Stimulated activated CD4-positive, alpha-beta T cell treated with anti-CD3 and anti-CD28 coated beads, TNF-alpha, amount 100 ng/mL, for 4 hours (primary cell): ENCODE measurements around the gene SAPCD2.

Experiments used
- DNase-seq, 3 experiments: peaks; one replicate each; pipeline ENCODE4 v3.0.0-alpha.2; 2020; ENCODE audit warnings: low read depth in 3 of 3

The SAPCD2 gene

DNA sequence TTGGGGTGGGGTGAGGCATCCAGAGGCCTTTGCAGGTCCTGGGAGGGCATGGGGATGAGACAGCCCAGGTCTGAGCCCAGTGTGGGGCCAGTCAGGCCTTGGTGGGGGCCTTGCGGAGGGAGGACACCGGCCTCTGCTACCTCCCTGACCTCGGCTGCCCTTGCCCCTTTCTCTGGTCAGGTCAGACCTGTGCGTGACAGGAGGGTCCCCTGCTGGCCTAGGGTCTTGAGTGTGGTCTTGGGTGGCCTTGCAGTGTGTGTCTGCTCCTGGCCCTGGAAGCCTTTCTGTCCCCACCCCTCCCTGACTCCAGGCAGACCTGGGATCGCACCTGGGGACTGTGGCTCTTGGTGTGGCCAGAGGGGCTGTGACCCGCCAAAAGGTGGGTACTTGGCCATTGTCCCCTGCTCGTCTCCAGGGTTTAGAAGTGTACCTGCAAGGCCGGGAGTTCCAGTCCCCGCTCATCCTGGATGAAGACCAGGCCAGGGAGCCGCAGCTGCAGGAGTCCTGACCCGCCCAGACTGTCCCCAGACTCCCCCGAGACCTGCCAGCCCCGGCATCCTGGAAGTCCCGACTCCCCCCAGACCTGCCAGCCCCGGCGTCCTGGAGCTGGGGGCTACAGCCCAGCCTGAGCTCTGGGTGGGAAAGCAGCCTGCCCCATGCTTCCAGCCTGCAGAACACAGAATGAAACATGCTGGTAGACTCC is 12.0 kb upstream of the SAPCD2 start:
- no peak for DNase-seq

DNA sequence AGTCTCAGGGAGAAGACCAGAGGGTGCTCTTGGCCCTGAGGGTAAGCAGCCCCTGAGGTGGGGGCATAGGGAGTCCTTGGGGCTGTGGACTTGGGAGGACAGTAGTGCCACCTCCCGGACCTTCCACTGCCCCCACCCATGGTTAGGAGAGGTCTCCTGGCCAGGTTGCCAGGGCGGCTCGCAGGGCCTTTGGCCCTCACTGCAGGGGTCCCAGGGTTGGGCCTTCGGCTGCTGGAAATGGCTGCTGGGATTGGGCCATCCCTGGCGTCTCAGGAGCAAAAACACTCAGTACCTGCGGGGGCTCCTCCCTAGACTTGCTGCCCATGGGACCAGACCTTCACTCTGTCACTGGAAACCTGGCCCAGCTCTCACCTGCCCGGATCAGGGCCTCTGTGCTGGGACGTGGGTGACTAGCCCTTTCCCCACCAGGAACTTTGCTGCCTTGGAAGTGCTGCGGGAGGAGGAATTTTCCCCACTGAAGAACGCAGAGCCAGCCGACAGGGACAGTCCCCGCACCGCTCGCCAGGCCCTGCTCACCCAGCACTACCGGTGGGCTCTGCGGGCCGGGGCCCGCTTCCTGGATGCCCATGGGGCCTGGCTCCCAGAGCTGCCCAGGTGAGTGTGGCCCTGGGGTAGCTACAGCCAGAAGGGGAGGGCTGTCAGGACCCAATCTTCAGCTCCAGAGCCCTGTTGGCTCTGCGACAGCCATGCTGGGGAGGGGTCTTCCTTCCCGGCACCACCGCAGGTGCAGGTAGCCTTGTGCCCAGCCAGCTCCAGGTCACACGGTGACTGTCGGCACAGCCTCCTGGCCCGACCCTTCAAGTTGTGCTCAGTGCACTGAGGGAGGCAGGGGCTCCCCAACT is 10.1 kb upstream of the SAPCD2 start:
- no peak for DNase-seq

DNA sequence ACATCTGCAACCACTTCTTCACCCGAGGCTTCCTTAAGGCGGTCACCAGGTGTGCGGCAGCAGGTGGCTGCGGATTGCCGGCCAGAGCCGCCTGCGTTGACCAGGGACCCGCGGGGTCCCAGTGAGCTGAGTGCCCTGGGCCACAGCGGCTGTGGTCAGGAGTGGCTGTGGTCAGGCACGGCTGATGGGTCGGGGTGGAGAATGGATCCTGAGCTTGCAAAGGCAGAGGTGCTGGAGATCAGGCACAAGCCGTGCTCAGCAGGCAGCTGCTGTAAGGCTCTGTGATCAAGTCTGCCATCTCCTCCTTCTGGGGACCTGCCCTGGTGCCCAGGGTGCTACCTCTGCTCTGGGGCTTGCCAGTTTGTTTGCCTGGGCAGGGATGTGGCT is 9.0 kb upstream of the SAPCD2 start:
- no peak for DNase-seq

- no peak for DNase-seq
Observed at GRCh38 chr9:137078701-137079400, 8.5 kb upstream of the SAPCD2 start.

DNA sequence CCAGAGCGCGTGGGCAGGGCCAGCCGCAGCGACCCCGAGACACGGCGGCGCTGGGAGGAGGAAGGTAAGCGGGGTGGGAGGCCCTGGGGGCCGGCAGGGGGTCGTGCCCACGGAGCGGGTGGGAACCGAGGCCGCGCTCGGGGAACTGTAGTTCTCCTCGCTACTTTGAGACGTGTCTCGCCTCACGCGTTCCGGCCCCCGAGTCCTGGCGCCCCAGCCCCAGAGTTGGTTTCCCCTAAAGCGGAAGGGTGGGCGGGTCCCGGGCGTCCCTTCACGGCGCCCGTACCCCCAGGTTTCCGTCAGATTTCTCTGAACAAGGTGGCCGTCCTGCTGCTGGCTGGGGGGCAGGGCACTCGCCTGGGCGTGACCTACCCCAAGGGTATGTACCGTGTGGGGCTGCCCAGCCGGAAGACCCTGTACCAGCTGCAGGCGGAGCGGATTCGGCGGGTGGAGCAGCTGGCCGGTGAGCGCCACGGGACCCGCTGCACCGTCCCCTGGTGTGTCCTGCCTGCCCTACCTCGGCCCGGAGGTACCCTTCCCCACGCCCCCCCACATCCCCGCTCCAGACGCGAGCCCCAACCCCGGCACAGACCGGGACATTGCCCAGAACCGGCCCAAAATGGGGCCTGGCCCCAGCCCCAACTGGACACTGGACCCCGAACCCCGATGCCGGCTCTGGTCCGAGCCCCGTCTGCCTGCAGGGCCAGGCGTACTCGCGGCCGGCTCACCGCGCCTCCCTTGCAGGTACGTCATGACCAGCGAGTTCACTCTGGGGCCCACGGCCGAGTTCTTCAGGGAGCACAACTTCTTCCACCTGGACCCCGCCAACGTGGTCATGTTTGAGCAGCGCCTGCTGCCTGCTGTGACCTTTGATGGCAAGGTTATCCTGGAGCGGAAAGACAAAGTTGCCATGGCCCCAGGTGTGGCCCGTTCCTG is 7.7 kb upstream of the SAPCD2 start:
- DNase-seq, result no peak

DNA sequence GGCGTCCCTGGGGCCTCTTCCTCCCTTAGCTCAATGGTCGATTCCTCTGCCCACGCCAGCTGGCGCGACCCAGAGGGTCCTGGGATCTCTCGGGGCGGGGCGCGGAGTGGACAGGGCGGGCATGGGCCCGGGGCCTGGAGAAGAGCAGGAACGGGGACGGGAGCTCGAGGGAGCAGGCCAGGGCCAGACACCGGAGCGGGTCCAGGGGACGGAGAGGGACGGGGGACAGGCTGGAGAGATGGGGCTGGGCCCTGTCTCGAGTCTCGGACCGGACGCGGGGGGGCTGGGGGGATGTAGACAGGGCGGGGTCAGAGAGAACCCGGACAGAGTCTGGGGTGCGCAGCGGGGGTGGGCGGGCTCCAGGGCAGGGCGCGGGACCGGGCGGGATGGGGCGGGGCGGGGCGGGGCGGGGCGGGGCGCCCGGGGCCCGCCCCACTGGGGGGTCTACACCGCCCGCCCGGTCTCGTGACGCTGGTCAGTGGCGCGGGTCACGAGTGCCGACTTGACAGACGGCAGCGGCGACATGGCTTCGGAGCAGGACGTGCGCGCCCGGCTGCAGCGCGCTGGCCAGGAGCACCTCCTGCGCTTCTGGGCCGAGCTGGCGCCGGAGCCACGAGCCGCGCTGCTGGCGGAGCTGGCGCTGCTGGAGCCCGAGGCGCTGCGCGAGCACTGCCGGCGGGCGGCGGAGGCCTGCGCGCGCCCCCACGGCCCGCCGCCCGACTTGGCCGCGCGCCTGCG is 6.8 kb upstream of the SAPCD2 start, which contains the start of gene UAP1L1:
Gene UAP1L1 (plus strand): TSS at position 508 of the 738 bp plus-strand sequence. CDS start 16 bp downstream, at position 524.
- no peak for DNase-seq

DNA sequence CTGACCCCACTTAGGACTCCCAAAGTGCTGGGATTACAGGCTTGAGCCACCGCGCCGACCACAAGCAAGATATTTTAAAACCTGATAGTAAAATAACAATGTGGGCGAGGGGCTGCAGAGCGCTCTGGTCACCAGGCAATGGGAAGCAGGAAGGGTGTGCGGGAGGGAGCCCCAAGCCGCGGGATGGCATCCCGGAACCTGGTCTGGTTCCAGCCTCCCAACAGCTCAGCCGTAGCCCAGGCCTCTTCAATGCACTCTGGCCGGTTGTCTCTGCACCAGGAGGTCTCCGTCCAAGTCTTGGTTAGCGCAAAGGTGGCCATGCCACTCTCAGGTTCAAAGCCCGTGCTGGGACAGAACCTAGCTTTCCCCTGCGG is 6.3 kb upstream of the SAPCD2 start:
- DNase-seq, result no peak

DNA sequence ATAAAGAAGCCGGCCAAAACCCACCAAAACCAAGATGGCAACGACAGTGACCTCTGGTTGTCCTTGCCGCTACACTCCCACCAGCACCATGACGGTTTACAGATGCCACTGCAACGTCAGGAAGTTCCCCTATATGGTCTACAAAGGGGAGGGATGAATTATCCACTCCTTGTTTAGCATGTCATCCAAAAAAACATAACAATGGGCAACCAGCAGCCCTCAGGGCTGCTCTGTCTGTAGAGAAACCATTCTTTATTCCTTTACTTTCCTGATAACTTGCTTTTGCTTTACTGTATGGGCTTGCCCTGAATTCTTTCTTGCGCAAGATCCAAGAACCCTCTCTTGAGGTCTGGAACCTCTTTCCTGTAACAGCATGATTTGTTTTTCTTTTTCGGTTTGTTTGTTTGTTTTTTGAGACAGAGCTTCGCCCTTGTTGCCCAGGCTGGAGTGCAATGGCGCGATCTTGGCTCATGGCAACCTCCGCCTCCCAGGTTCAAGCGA is 5.0 kb upstream of the SAPCD2 start:
- DNase-seq, result no peak

DNA sequence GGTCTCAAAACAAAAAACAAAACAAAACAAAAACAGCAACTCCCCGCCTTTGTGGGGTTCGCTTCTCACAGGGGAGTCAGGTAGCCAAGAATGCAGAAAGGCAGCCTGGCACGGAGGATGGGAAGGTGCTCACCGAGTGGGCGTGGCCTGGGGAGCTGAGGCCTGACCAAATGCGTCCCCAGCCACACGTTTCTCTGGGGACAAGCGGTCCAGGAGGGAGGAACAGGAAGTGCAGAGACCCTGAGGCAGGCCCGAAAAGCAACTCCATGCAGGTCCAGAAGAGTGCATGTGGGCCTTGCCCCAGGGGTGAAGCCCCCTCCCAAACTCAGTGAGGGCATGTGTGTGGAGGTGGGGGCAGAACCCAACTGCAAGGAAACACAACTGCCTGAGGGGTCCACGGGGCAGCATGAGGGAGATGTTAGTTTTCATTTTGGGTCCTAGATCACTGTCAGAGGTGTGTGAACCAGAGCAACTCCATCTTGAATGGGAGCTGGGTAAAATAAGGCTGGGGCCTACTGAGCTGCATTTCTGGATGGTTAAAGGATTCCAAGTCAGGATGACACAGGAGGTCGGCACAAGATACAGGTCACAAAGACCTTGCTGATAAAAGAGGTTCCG is 4.4 kb upstream of the SAPCD2 start:
- no peak for DNase-seq

DNA sequence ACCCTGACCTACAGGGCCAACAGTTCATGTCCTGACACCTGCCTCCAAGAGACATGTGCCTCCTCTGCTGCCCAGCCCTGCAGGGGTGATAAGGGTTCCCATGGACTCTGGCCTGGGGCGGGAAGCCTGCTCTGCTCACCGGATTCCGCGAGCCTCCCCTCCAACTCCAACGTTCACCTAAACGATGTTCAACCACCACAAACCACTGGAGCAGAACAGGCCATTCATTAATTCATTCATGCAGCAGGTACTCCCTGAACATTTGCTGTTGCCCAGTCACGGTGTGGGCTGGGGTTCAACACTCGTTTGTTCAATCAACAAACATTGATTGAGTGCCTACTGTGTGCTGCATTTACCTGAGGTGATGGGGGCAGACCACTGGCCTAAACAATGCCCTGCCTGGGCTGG is 3.6 kb upstream of the SAPCD2 start:
- DNase-seq, result no peak

DNA sequence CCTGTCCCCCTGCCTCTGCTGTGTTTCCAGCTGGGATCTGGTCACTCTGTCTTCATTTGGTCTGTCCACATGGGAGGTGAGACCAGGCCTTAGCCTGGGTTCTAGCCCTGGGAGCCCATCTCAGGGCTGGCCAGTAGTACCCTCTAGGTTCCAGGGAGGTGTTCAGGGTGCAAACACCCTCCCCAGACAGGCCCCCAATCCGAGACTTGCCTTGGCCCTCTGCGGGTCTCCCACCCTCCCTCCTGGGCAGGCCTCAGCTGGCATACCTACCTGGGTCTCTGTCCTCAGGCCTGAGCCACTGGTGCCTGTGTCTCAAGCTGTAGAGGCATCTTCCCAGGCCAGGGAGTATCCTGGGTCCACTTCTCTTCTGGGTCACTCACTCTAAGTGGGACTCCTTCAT is 925 bp upstream of the SAPCD2 start:
- no peak for DNase-seq

- DNase-seq, result no peak
Observed at GRCh38 chr9:137070906-137071275, 534 bp upstream of the SAPCD2 start.

- DNase-seq, result no peak
Observed at GRCh38 chr9:137069508-137070091, 757 bp downstream of the SAPCD2 start.

- no peak for DNase-seq
Observed at GRCh38 chr9:137068539-137069507, 1.5 kb downstream of the SAPCD2 start.

- DNase-seq, result peak; percentile 67 to 79 (median 75)
Observed at GRCh38 chr9:137067860-137068538, 2.4 kb downstream of the SAPCD2 start.

GRCh38 chr9:137066096-137066861 is 4.1 kb downstream of the SAPCD2 start:
- no peak for DNase-seq

DNA sequence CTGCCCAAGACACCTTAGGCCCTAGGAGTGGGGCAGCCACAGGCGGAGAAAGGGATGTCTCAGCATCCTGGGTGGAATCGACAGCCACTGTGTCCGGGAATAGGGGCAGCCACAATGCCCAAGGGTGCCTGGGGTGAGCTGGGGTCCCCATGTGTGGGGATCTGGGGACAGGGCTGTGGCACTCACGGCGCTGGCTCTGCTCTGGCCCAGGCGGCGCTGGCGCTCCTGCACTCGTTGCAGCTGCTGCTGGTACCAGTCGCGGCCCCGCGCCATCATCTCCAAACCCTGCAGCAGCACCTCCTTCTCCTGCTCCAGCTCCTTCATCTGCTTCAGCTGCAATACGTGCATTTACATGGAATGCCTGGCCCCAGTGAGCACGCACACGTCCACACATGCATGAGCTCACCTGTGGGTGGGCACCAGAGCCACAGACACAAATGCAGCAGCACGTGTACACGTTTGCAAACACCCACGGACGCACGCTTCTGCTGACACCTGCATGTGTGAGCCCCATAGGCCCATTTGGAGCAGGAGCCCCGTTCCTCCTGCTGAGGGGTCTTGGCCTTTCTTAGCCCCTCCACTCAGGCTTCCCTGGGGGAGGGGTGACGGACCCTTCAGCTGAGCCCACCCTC is 4.9 kb downstream of the SAPCD2 start:
- no peak for DNase-seq
